ENCODE measurements around the gene MIEF2. TPM values are rescaled to one million over a fixed set of nuclear protein-coding genes. Genes with fewer than 3 reads are reported as not detected.
A peak's percentile ranks its signal among the peaks of the same experiment; 100 is the strongest.

MIEF2 gene
- total RNA-seq, 2 experiments from 2014 or later = 3.3 to 5.2 TPM

DNA sequence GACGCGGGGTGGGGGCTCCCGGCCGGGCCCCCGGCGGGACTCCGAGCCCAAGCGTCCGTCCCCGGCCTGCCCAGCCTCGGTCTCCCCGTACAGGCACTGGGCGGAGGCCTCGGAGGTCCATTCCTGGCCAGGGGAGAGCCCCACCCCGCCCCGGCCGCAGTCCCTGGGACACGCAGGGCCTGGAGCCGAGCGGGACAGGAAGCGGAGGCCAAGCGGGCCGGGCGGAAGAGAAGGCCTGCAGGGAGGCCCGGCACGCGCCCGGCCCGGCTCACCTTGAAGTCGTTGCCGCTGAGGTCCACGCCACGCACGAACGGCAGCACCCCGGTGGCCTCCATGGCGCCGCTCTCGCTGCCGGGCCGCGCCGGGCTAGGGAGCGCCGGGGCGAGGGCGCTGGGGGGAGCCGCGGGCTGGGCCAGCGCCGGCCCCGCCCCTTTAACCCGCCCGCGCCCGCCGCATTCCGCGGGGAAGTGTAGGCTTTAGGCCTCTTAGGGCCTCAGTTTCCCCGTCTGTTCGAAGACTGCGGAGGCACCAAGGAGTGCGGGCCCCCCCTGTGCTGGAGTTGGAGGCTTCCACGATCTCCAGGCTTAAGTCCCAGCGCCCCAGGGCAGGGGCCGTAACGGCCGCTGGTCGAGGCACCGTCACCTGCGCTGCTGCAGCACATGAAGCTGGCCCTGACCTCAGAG, 2.0 kb upstream of the MIEF2 start, which contains the start of gene FLII:
TSS of gene FLII (minus strand) at position 383 of the 683 bp plus-strand sequence. CDS start at position 335, 48 bp downstream.
- peak; percentile 66 for DNase-seq
- peaks cover 42% of the 10 kb centered on the region for H3K4me1 Mint-ChIP-seq
- H3K4me3 Mint-ChIP-seq = peak within 1 kb of the TSS; percentile 96
- no peaks in the 10 kb centered on the region for H3K9me3 Mint-ChIP-seq (ENCODE audit: low read depth)
- intact Hi-C loops (cut with DNase I, micrococcal nuclease) = loop anchor here in 1 of 2 experiments (1.0 kb wide), 1 partner anchor 33 kb away; the partner anchor contains the start of gene LLGL1
- peak; percentile 28 for ATAC-seq
- ChIA-PET CTCF (interaction anchor here (0.7 to 1.7 kb wide), 2 partner anchors 60 to 74 kb away, joined by 3 read pairs; no protein-coding TSS in a partner anchor), POLR2A (no interaction called here)
- H3K27ac Mint-ChIP-seq = peak within 1 kb of the TSS; percentile 94
- H3K27me3 Mint-ChIP-seq = no peaks in the 10 kb centered on the region
- peaks cover 13% of the 10 kb centered on the region for H3K36me3 Mint-ChIP-seq (ENCODE audit: low read depth)

GRCh38 chr17:18259621-18260331, 686 bp upstream of the MIEF2 start:
- peak overlapping the region; percentile 80 for H3K27ac Mint-ChIP-seq
- peaks cover 42% of the 10 kb centered on the region for H3K4me1 Mint-ChIP-seq
- H3K4me3 Mint-ChIP-seq = peak overlapping the region; percentile 76
- intact Hi-C loops (cut with DNase I, micrococcal nuclease) = loop anchor here (1.0 to 2.0 kb wide), 8 partner anchors 34 to 221 kb away; partner anchors contain the start of genes ALKBH5 (in 2 of the 2), SMCR8 (in 2 of the 2), ATPAF2 (in 1 of the 2) and GID4 (in 1 of the 2)
- peaks cover 5% of the 10 kb centered on the region for H3K36me3 Mint-ChIP-seq (ENCODE audit: low read depth)
- no peak for DNase-seq
- H3K27me3 Mint-ChIP-seq = no peaks in the 10 kb centered on the region
- ATAC-seq = no peak
- CTCF ChIA-PET = no interaction called here
- POLR2A ChIA-PET = no interaction called here
- no peaks in the 10 kb centered on the region for H3K9me3 Mint-ChIP-seq (ENCODE audit: low read depth)

DNA sequence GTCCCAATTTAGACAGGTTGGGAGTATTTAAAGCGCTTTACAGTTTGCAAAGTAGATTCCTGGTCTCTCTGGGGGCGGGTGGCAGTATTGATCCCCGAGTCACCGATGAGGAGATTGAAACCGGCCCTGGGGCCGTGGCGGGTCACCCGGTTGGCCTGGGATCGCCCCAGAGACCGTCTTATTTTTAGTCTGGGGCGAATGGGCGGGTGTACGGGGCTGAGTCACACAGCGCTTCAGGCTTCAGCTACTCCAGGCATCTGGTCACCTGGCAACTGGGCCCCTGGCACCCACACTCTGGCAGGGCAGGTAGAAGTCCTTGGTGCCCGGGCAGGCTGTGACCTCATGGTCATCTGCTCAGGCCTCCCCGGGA, 669 bp downstream of the MIEF2 start:
- peak overlapping the region; percentile 76 for H3K4me3 Mint-ChIP-seq
- ATAC-seq (peak; percentile 14), DNase-seq (peak; percentile 74)
- no peaks in the 10 kb centered on the region for H3K27me3 Mint-ChIP-seq
- POLR2A ChIA-PET = interaction anchor here (0.7 kb wide), 1 partner anchor 90 kb away, joined by 3 read pairs; no protein-coding TSS in a partner anchor
- peaks cover 5% of the 10 kb centered on the region for H3K36me3 Mint-ChIP-seq (ENCODE audit: low read depth)
- peaks cover 40% of the 10 kb centered on the region for H3K4me1 Mint-ChIP-seq
- peak overlapping the region; percentile 67 for H3K27ac Mint-ChIP-seq
- no peaks in the 10 kb centered on the region for H3K9me3 Mint-ChIP-seq (ENCODE audit: low read depth)
- intact Hi-C loops (cut with DNase I, micrococcal nuclease) = loop anchor here (2.0 kb wide), 3 partner anchors 54 to 222 kb away; partner anchors contain the start of genes ALKBH5 (in 1 of the 2), ATPAF2 (in 1 of the 2), GID4 (in 1 of the 2) and SMCR8 (in 1 of the 2)
- CTCF ChIA-PET = interaction anchor here (0.7 to 1.4 kb wide), 3 partner anchors 13 to 54 kb away, joined by 3 to 4 read pairs (median 3); partner anchors contain the start of genes SMCR8 and TOP3A

GRCh38 chr17:18261659-18262058, 1.2 kb downstream of the MIEF2 start:
- POLR2A ChIA-PET = interaction anchor here (0.7 kb wide), 1 partner anchor 91 kb away, joined by 3 read pairs; no protein-coding TSS in a partner anchor
- intact Hi-C loops (cut with DNase I, micrococcal nuclease) = loop anchor here (2.0 kb wide), 3 partner anchors 53 to 223 kb away; partner anchors contain the start of genes ALKBH5 (in 1 of the 2), ATPAF2 (in 1 of the 2), GID4 (in 1 of the 2) and SMCR8 (in 1 of the 2)
- Mint-ChIP-seq H3K36me3 (ENCODE audit: low read depth) (peaks cover 5% of the 10 kb centered on the region), H3K27me3 (no peaks in the 10 kb centered on the region), H3K4me1 (peaks cover 39% of the 10 kb centered on the region), H3K27ac (peak overlapping the region; percentile 67), H3K4me3 (peak overlapping the region; percentile 76), H3K9me3 (ENCODE audit: low read depth) (no peaks in the 10 kb centered on the region)
- CTCF ChIA-PET = interaction anchor here (0.7 to 1.4 kb wide), 4 partner anchors 13 to 1127 kb away, joined by 3 read pairs; partner anchors contain the start of genes SMCR8 and TOP3A
- ATAC-seq = no peak
- no peak for DNase-seq

- no peak for ATAC-seq
- ChIA-PET POLR2A (no interaction called here), CTCF (interaction anchor here (0.7 to 1.4 kb wide), 4 partner anchors 13 to 1127 kb away, joined by 3 read pairs; partner anchors contain the start of genes SMCR8 and TOP3A)
- H3K9me3 Mint-ChIP-seq (ENCODE audit: low read depth) = no peaks in the 10 kb centered on the region
- H3K27me3 Mint-ChIP-seq = no peaks in the 10 kb centered on the region
- intact Hi-C loops (cut with DNase I, micrococcal nuclease) = no loop called here
- H3K27ac Mint-ChIP-seq = peak overlapping the region; percentile 55
- peaks cover 2% of the 10 kb centered on the region for H3K36me3 Mint-ChIP-seq (ENCODE audit: low read depth)
- peaks cover 35% of the 10 kb centered on the region for H3K4me1 Mint-ChIP-seq
- DNase-seq = peak; percentile 29
- peak overlapping the region; percentile 76 for H3K4me3 Mint-ChIP-seq
Observed at GRCh38 chr17:18262111-18262510, 1.6 kb downstream of the MIEF2 start.

DNA sequence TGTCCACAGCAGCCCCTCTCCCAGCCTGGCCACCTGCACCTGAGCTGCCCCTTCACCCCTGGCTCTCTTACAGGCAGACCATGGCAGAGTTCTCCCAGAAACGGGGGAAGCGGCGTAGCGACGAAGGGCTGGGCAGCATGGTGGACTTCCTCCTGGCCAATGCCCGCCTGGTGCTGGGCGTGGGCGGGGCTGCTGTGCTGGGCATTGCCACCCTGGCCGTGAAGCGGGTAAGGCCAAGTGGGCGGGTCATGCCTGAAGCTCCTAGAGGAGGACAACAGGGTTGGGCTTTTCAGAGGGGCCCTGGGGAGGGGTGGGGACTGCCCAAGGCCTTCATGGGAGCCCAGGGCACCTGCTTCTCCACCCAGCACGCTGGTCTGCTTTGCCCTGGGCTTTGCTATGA, 2.2 kb downstream of the MIEF2 start:
- no peak overlapping the region for H3K27ac Mint-ChIP-seq
- ATAC-seq (no peak), DNase-seq (no peak)
- no peaks in the 10 kb centered on the region for H3K27me3 Mint-ChIP-seq
- ChIA-PET CTCF (no interaction called here), POLR2A (no interaction called here)
- intact Hi-C loops (cut with DNase I, micrococcal nuclease) = no loop called here
- H3K9me3 Mint-ChIP-seq (ENCODE audit: low read depth) = no peaks in the 10 kb centered on the region
- H3K4me3 Mint-ChIP-seq = no peak overlapping the region
- peaks cover 2% of the 10 kb centered on the region for H3K36me3 Mint-ChIP-seq (ENCODE audit: low read depth)
- H3K4me1 Mint-ChIP-seq = peaks cover 31% of the 10 kb centered on the region

DNA sequence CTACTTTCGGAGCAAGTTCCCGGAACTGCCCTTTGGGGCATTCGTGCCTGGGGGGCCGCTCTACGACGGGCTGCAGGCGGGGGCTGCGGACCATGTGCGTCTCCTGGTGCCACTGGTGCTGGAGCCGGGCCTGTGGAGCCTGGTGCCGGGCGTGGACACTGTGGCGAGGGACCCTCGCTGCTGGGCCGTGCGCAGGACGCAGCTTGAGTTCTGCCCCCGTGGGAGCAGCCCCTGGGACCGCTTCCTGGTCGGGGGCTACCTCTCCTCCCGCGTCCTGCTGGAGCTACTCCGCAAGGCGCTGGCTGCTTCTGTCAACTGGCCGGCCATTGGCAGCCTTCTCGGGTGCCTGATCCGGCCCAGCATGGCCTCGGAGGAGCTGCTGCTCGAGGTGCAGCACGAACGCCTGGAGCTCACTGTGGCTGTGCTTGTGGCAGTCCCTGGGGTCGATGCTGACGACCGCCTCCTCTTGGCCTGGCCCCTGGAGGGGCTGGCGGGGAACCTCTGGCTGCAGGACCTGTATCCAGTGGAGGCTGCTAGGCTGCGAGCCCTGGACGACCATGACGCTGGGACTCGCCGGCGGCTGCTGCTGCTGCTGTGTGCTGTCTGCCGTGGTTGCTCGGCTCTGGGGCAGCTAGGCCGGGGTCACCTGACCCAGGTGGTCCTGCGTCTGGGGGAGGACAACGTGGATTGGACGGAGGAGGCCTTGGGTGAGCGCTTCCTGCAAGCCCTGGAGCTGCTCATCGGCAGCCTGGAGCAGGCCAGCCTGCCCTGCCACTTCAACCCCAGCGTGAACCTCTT, 3.6 kb downstream of the MIEF2 start:
- ChIA-PET CTCF (interaction anchor here (0.6 to 1.3 kb wide), 3 partner anchors 16 to 717 kb away, joined by 3 to 7 read pairs (median 3); no protein-coding TSS in a partner anchor), POLR2A (no interaction called here)
- H3K4me3 Mint-ChIP-seq = no peak overlapping the region
- no peaks in the 10 kb centered on the region for H3K9me3 Mint-ChIP-seq (ENCODE audit: low read depth)
- no peaks in the 10 kb centered on the region for H3K27me3 Mint-ChIP-seq
- H3K36me3 Mint-ChIP-seq (ENCODE audit: low read depth) = no peaks in the 10 kb centered on the region
- peaks cover 24% of the 10 kb centered on the region for H3K4me1 Mint-ChIP-seq
- intact Hi-C loops (cut with DNase I, micrococcal nuclease) = no loop called here
- ATAC-seq (no peak), DNase-seq (no peak)
- no peak overlapping the region for H3K27ac Mint-ChIP-seq

DNA sequence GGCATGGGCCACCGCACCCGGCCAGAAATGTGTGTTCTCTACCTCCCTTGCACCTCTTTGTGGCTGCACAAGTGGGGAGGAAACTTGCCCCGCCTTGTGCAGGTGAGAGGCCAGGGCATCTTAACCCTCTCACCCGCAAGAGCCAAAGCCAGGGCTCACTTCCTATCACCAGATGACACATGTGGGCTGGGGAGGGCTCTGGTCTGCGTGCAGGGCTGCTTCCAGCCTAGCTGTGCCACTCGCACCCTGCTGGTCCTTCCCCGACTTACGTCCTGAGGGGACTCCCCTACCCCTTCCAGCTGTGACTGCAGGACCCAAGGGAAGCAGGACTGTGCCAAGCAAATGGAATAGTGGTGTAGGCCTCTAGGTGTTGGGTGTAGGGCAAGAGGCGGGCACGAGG, 6.9 kb downstream of the MIEF2 start:
- no peaks in the 10 kb centered on the region for H3K27me3 Mint-ChIP-seq
- DNase-seq (no peak), ATAC-seq (no peak)
- no peak overlapping the region for H3K27ac Mint-ChIP-seq
- no peaks in the 10 kb centered on the region for H3K9me3 Mint-ChIP-seq (ENCODE audit: low read depth)
- intact Hi-C loops (cut with DNase I, micrococcal nuclease) = no loop called here
- peaks cover 4% of the 10 kb centered on the region for H3K4me1 Mint-ChIP-seq
- ChIA-PET CTCF (interaction anchor here (0.7 kb wide), 1 partner anchor 18 kb away, joined by 5 read pairs; no protein-coding TSS in a partner anchor), POLR2A (no interaction called here)
- H3K36me3 Mint-ChIP-seq (ENCODE audit: low read depth) = peaks cover 5% of the 10 kb centered on the region
- H3K4me3 Mint-ChIP-seq = no peak overlapping the region

DNA sequence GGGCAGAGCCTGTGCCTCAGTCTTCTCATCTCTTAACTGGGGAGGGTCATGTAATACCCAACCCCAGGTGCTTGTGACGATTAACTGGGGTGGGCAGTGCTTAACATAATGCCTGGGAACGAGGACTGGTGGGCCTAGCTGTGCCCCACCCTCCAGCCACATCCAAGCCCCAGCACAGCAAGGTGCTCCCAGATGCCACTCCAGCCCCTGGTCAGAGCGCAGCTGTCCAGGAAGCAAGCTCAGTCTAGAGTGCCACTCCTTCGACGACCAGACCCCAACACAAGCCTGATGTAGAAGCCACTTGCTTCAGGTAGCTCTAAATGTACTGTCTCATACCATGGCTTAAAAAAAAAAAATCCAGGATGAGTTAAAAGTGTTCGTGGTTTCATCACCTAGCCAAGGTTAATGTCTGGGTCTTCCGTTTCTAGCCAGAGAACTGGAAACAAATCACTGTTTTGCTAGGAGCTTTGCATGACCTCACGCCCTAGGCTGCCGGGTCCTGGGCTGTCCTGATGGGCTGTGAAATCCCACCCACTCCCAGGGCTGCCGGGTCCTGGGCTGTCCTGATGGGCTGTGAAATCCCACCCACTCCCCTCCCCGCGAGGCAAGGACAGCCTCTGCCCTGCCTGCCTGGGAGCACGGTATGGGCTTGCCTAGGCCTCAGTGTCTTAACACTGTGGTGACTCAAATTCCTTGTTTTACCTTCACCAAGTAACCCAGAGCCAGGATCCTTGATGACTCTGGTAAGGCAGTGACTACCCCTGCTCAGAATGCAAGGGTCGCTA, 7.7 kb downstream of the MIEF2 start:
- Mint-ChIP-seq H3K4me3 (no peak overlapping the region), H3K36me3 (ENCODE audit: low read depth) (peaks cover 8% of the 10 kb centered on the region), H3K27me3 (no peaks in the 10 kb centered on the region), H3K4me1 (peaks cover 3% of the 10 kb centered on the region), H3K9me3 (ENCODE audit: low read depth) (no peaks in the 10 kb centered on the region), H3K27ac (no peak overlapping the region)
- ATAC-seq (peak; percentile 55), DNase-seq (no peak)
- intact Hi-C loops (cut with DNase I, micrococcal nuclease) = no loop called here
- CTCF ChIA-PET = interaction anchor here (0.7 to 0.8 kb wide), 3 partner anchors 17 to 42 kb away, joined by 3 to 6 read pairs (median 5); no protein-coding TSS in a partner anchor
- POLR2A ChIA-PET = no interaction called here

All from activated CD4-positive, alpha-beta T cell treated with anti-CD3 and anti-CD28 coated beads for 36 hours (primary cell).